Ovary (tissue), 3 donors: ENCODE results near the gene OR6C75.

Source experiments
- CTCF ChIP-seq, 3 donors: fragments of 450-650 bp in 2 of 3; fragments of 200-600 bp in 1 of 3; IDR thresholded peaks; one replicate each; pipeline versions ENCODE4 v1.5.1 to v1.8.0; 2016 to 2022; ENCODE audit warnings: antibody characterized with exemption in 3 of 3, mild to moderate bottlenecking in 1 of 3
- EP300 ChIP-seq: sonication (generic); formaldehyde crosslinking; IDR thresholded peaks from one replicate; pipeline ENCODE4 v1.6.1; 2017; ENCODE audit warnings: antibody characterized with exemption
- donor health status: DM: no; HTN: no; CAD: no.

- no peak for TF ChIP-seq CTCF (IDR thresholded peaks at IDR 0.05)
- TF ChIP-seq EP300: no peak
Observed at GRCh38 chr12:55372521-55372920, 9.7 kb downstream of the OR6C75 start.
